ENCODE data around the gene SALL1. TPM values are rescaled to one million over a fixed set of nuclear protein-coding genes. Genes with fewer than 3 reads are reported as not detected.

Gene SALL1
- total and polyA plus RNA-seq, 5 donors from 2014 or later: not detected

- H3K4me1 ChIP-seq (ENCODE audit: control insufficient read depth, insufficient read depth, low read length, poor library complexity, severe bottlenecking): no peaks in the 10 kb centered on the region
- Mint-ChIP-seq H3K27me3 (no peaks in the 10 kb centered on the region), H3K4me1 (peaks cover 0 to 2% (median 0%) of the 10 kb centered on the region in 4 donors), H3K36me3 (no peaks in the 10 kb centered on the region), H3K4me3 (no peak overlapping the region), H3K9me3 (peaks cover 0 to 2% (median 0%) of the 10 kb centered on the region in 7 donors), H3K27ac (no peak overlapping the region)
- no peak for ATAC-seq (ENCODE audit: low read depth in 2 of 2)
- no peaks in the 10 kb centered on the region for H3K27me3 ChIP-seq (ENCODE audit: control insufficient read depth, insufficient read depth, low read length)
- no peaks in the 10 kb centered on the region for H3K36me3 ChIP-seq (ENCODE audit: control insufficient read depth, insufficient read depth, low read length)
- no peak overlapping the region for H3K4me3 ChIP-seq (ENCODE audit: low read depth, low read length)
- DNase-seq: no peak
- H3K27ac ChIP-seq (ENCODE audit: insufficient read depth, low read length, poor library complexity, severe bottlenecking): no peak overlapping the region
- H3K9me3 ChIP-seq (ENCODE audit: control insufficient read depth in 2 of 2, low read length in 2 of 2): no peaks in the 10 kb centered on the region
Measured at GRCh38 chr16:51175081-51175480, 24.0 kb upstream of the SALL1 start.

- no peaks in the 10 kb centered on the region for H3K36me3 Mint-ChIP-seq
- no peak overlapping the region for H3K27ac Mint-ChIP-seq
- no peaks in the 10 kb centered on the region for H3K27me3 Mint-ChIP-seq
- Histone ChIP-seq H3K4me1 (ENCODE audit: control insufficient read depth, insufficient read depth, low read length, poor library complexity, severe bottlenecking) (no peaks in the 10 kb centered on the region), H3K27me3 (ENCODE audit: control insufficient read depth, insufficient read depth, low read length) (no peaks in the 10 kb centered on the region), H3K9me3 (ENCODE audit: control insufficient read depth in 2 of 2, low read length in 2 of 2) (no peaks in the 10 kb centered on the region), H3K36me3 (ENCODE audit: control insufficient read depth, insufficient read depth, low read length) (no peaks in the 10 kb centered on the region), H3K4me3 (ENCODE audit: low read depth, low read length) (no peak overlapping the region), H3K27ac (ENCODE audit: insufficient read depth, low read length, poor library complexity, severe bottlenecking) (no peak overlapping the region)
- DNase-seq: no peak
- H3K9me3 Mint-ChIP-seq: no peaks in the 10 kb centered on the region
- ATAC-seq (ENCODE audit: low read depth in 2 of 2): no peak
- no peaks in the 10 kb centered on the region for H3K4me1 Mint-ChIP-seq
- no peak overlapping the region for H3K4me3 Mint-ChIP-seq
Measured at GRCh38 chr16:51172368-51172767, 21.3 kb upstream of the SALL1 start.

- H3K36me3 Mint-ChIP-seq: no peaks in the 10 kb centered on the region
- no peak overlapping the region for H3K4me3 Mint-ChIP-seq
- peaks cover 4% of the 10 kb centered on the region for H3K27me3 Mint-ChIP-seq
- H3K27ac Mint-ChIP-seq: no peak overlapping the region
- Histone ChIP-seq H3K4me1 (ENCODE audit: control insufficient read depth, insufficient read depth, low read length, poor library complexity, severe bottlenecking) (no peaks in the 10 kb centered on the region), H3K4me3 (ENCODE audit: low read depth, low read length) (no peak overlapping the region), H3K27me3 (ENCODE audit: control insufficient read depth, insufficient read depth, low read length) (no peaks in the 10 kb centered on the region), H3K27ac (ENCODE audit: insufficient read depth, low read length, poor library complexity, severe bottlenecking) (no peak overlapping the region), H3K36me3 (ENCODE audit: control insufficient read depth, insufficient read depth, low read length) (no peaks in the 10 kb centered on the region), H3K9me3 (ENCODE audit: control insufficient read depth in 2 of 2, low read length in 2 of 2) (no peaks in the 10 kb centered on the region)
- DNase-seq (no peak), ATAC-seq (ENCODE audit: low read depth in 2 of 2) (no peak)
- no peaks in the 10 kb centered on the region for H3K4me1 Mint-ChIP-seq
- peaks cover 0 to 4% (median 0%) of the 10 kb centered on the region in 7 donors for H3K9me3 Mint-ChIP-seq
Measured at GRCh38 chr16:51168755-51169154, 17.7 kb upstream of the SALL1 start.

- Mint-ChIP-seq H3K4me3 (no peak overlapping the region), H3K9me3 (peaks cover 0 to 4% (median 0%) of the 10 kb centered on the region in 7 donors), H3K27me3 (peaks cover 11% of the 10 kb centered on the region), H3K4me1 (no peaks in the 10 kb centered on the region), H3K27ac (no peak overlapping the region), H3K36me3 (no peaks in the 10 kb centered on the region)
- Histone ChIP-seq H3K4me3 (ENCODE audit: low read depth, low read length) (no peak overlapping the region), H3K27ac (ENCODE audit: insufficient read depth, low read length, poor library complexity, severe bottlenecking) (no peak overlapping the region), H3K4me1 (ENCODE audit: control insufficient read depth, insufficient read depth, low read length, poor library complexity, severe bottlenecking) (no peaks in the 10 kb centered on the region), H3K27me3 (ENCODE audit: control insufficient read depth, insufficient read depth, low read length) (no peaks in the 10 kb centered on the region), H3K36me3 (ENCODE audit: control insufficient read depth, insufficient read depth, low read length) (no peaks in the 10 kb centered on the region), H3K9me3 (ENCODE audit: control insufficient read depth in 2 of 2, low read length in 2 of 2) (no peaks in the 10 kb centered on the region)
- no peak for ATAC-seq (ENCODE audit: low read depth in 2 of 2)
- DNase-seq: no peak
Measured at GRCh38 chr16:51167170-51167895, 16.3 kb upstream of the SALL1 start.

- DNase-seq: no peak
- no peak overlapping the region for H3K4me3 Mint-ChIP-seq
- H3K9me3 Mint-ChIP-seq: peaks cover 0 to 4% (median 0%) of the 10 kb centered on the region in 7 donors
- H3K9me3 ChIP-seq (ENCODE audit: control insufficient read depth in 2 of 2, low read length in 2 of 2): no peaks in the 10 kb centered on the region
- H3K4me1 ChIP-seq (ENCODE audit: control insufficient read depth, insufficient read depth, low read length, poor library complexity, severe bottlenecking): no peaks in the 10 kb centered on the region
- H3K36me3 Mint-ChIP-seq: no peaks in the 10 kb centered on the region
- ATAC-seq (ENCODE audit: low read depth in 2 of 2): no peak
- H3K36me3 ChIP-seq (ENCODE audit: control insufficient read depth, insufficient read depth, low read length): no peaks in the 10 kb centered on the region
- H3K27me3 ChIP-seq (ENCODE audit: control insufficient read depth, insufficient read depth, low read length): no peaks in the 10 kb centered on the region
- no peak overlapping the region for H3K27ac ChIP-seq (ENCODE audit: insufficient read depth, low read length, poor library complexity, severe bottlenecking)
- no peak overlapping the region for H3K4me3 ChIP-seq (ENCODE audit: low read depth, low read length)
- peaks cover 11% of the 10 kb centered on the region for H3K27me3 Mint-ChIP-seq
- no peak overlapping the region for H3K27ac Mint-ChIP-seq
- H3K4me1 Mint-ChIP-seq: no peaks in the 10 kb centered on the region
Measured at GRCh38 chr16:51166541-51166940, 15.5 kb upstream of the SALL1 start.

- DNase-seq: no peak
- no peak for ATAC-seq (ENCODE audit: low read depth in 2 of 2)
- Mint-ChIP-seq H3K27ac (no peak overlapping the region), H3K9me3 (peaks cover 0 to 4% (median 0%) of the 10 kb centered on the region in 7 donors), H3K4me3 (no peak overlapping the region), H3K4me1 (no peaks in the 10 kb centered on the region), H3K27me3 (peaks cover 13% of the 10 kb centered on the region), H3K36me3 (no peaks in the 10 kb centered on the region)
- Histone ChIP-seq H3K36me3 (ENCODE audit: control insufficient read depth, insufficient read depth, low read length) (no peaks in the 10 kb centered on the region), H3K4me1 (ENCODE audit: control insufficient read depth, insufficient read depth, low read length, poor library complexity, severe bottlenecking) (no peaks in the 10 kb centered on the region), H3K9me3 (ENCODE audit: control insufficient read depth in 2 of 2, low read length in 2 of 2) (no peaks in the 10 kb centered on the region), H3K27me3 (ENCODE audit: control insufficient read depth, insufficient read depth, low read length) (no peaks in the 10 kb centered on the region), H3K27ac (ENCODE audit: insufficient read depth, low read length, poor library complexity, severe bottlenecking) (no peak overlapping the region), H3K4me3 (ENCODE audit: low read depth, low read length) (no peak overlapping the region)
Measured at GRCh38 chr16:51166091-51166490, 15.0 kb upstream of the SALL1 start.

GRCh38 chr16:51165043-51165442 lies 14.0 kb upstream of the SALL1 start:
- H3K36me3 ChIP-seq (ENCODE audit: control insufficient read depth, insufficient read depth, low read length): no peaks in the 10 kb centered on the region
- H3K27ac Mint-ChIP-seq: no peak overlapping the region
- peaks cover 16% of the 10 kb centered on the region for H3K27me3 Mint-ChIP-seq
- H3K9me3 ChIP-seq (ENCODE audit: control insufficient read depth in 2 of 2, low read length in 2 of 2): no peaks in the 10 kb centered on the region
- no peak for ATAC-seq (ENCODE audit: low read depth in 2 of 2)
- no peak overlapping the region for H3K4me3 ChIP-seq (ENCODE audit: low read depth, low read length)
- H3K4me1 ChIP-seq (ENCODE audit: control insufficient read depth, insufficient read depth, low read length, poor library complexity, severe bottlenecking): no peaks in the 10 kb centered on the region
- H3K4me3 Mint-ChIP-seq: no peak overlapping the region
- no peaks in the 10 kb centered on the region for H3K4me1 Mint-ChIP-seq
- no peaks in the 10 kb centered on the region for H3K27me3 ChIP-seq (ENCODE audit: control insufficient read depth, insufficient read depth, low read length)
- H3K27ac ChIP-seq (ENCODE audit: insufficient read depth, low read length, poor library complexity, severe bottlenecking): no peak overlapping the region
- H3K9me3 Mint-ChIP-seq: peaks cover 0 to 4% (median 0%) of the 10 kb centered on the region in 7 donors
- no peak for DNase-seq
- H3K36me3 Mint-ChIP-seq: no peaks in the 10 kb centered on the region

GRCh38 chr16:51164574-51164973 lies 13.5 kb upstream of the SALL1 start:
- no peaks in the 10 kb centered on the region for H3K9me3 ChIP-seq (ENCODE audit: control insufficient read depth in 2 of 2, low read length in 2 of 2)
- peaks cover 16% of the 10 kb centered on the region for H3K27me3 Mint-ChIP-seq
- H3K9me3 Mint-ChIP-seq: peaks cover 0 to 4% (median 0%) of the 10 kb centered on the region in 7 donors
- H3K4me3 ChIP-seq (ENCODE audit: low read depth, low read length): no peak overlapping the region
- DNase-seq: no peak
- H3K27me3 ChIP-seq (ENCODE audit: control insufficient read depth, insufficient read depth, low read length): no peaks in the 10 kb centered on the region
- no peak overlapping the region for H3K27ac Mint-ChIP-seq
- H3K4me1 ChIP-seq (ENCODE audit: control insufficient read depth, insufficient read depth, low read length, poor library complexity, severe bottlenecking): no peaks in the 10 kb centered on the region
- H3K4me1 Mint-ChIP-seq: no peaks in the 10 kb centered on the region
- ATAC-seq (ENCODE audit: low read depth in 2 of 2): no peak
- H3K36me3 ChIP-seq (ENCODE audit: control insufficient read depth, insufficient read depth, low read length): no peaks in the 10 kb centered on the region
- no peak overlapping the region for H3K4me3 Mint-ChIP-seq
- H3K27ac ChIP-seq (ENCODE audit: insufficient read depth, low read length, poor library complexity, severe bottlenecking): no peak overlapping the region
- H3K36me3 Mint-ChIP-seq: no peaks in the 10 kb centered on the region
